B cell (primary cell): ENCODE measurements around the gene B3GAT3.

ENCODE experiments used
- CTCF ChIP-seq: fragments of 200-600 bp; IDR thresholded peaks from one replicate; pipeline ENCODE4 v1.8.0; 2022; ENCODE audit warnings: antibody characterized with exemption, mild to moderate bottlenecking
- EZH2 ChIP-seq: IDR thresholded peaks from 2 replicates; pipeline ENCODE4 v1.6.1; 2012; ENCODE audit warnings: borderline replicate concordance, low read depth, mild to moderate bottlenecking, moderate library complexity, low read length; ENCODE audit not compliant: insufficient read depth, poor library complexity, severe bottlenecking

- TF ChIP-seq CTCF (no peak), EZH2 (no peak)
Observed at GRCh38 chr11:62611705-62612365, 10.0 kb downstream of the B3GAT3 start.
